Measurements from ENCODE around the gene PLEKHH1.
"Not testable (repeated sequence)": the region's sequence is repeated elsewhere in the genome, so short reads cannot be mapped to it uniquely, and the experiment has no call there.

The PLEKHH1 gene

DNA sequence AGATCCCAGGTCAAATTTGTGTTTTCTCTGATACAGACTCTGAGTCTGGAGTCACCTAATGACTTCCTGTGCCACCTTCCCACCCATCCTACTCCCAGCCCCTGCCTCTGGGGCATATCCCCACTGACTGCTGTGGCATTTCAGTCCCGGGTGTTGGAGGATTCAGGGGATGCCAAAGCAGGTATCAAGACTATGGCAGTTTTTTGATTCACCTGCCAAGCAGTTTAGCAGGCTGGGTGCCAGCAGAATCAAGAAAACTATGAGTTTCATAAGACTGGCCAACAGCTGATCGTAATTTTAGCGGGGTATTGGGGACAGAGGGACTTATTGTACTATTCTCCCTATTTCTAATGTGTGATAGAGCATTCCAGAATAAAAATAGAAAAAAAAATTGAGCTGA lies 4.6 kb downstream of the PLEKHH1 start:
- DNase-seq (ENCODE audit: insufficient read length) (no peak), FAIRE-seq (no peak)

GRCh38 chr14:67538501-67538900 lies 5.4 kb downstream of the PLEKHH1 start:
- DNase-seq (ENCODE audit: insufficient read length) (no peak), FAIRE-seq (no peak)
- no peak for TF ChIP-seq TAF1 (IDR thresholded peaks at IDR 0.05; ENCODE audit: borderline replicate concordance, low read depth, low read length)
- TF ChIP-seq POLR2AphosphoS5 (IDR thresholded peaks at IDR 0.05; ENCODE audit: low read depth, low read length) = no peak
- no peak for TF ChIP-seq POLR2A (IDR thresholded peaks at IDR 0.05; ENCODE audit: low read depth, low read length)

More for the DNA sequence above, 4.6 kb downstream of the PLEKHH1 start:
- TF ChIP-seq POLR2A (IDR thresholded peaks at IDR 0.05; ENCODE audit: low read depth, low read length) = no peak
- no peak for TF ChIP-seq POLR2AphosphoS5 (IDR thresholded peaks at IDR 0.05; ENCODE audit: low read depth, low read length)
- no peak for TF ChIP-seq TAF1 (IDR thresholded peaks at IDR 0.05; ENCODE audit: borderline replicate concordance, low read depth, low read length)

- TF ChIP-seq TAF1 (IDR thresholded peaks at IDR 0.05; ENCODE audit: borderline replicate concordance, low read depth, low read length) = no peak
- TF ChIP-seq POLR2AphosphoS5 (IDR thresholded peaks at IDR 0.05; ENCODE audit: low read depth, low read length) = no peak
- no peak for TF ChIP-seq POLR2A (IDR thresholded peaks at IDR 0.05; ENCODE audit: low read depth, low read length)
- FAIRE-seq (no peak), DNase-seq (ENCODE audit: insufficient read length) (no peak)
Observed at GRCh38 chr14:67539116-67539515, 6.0 kb downstream of the PLEKHH1 start.

DNA sequence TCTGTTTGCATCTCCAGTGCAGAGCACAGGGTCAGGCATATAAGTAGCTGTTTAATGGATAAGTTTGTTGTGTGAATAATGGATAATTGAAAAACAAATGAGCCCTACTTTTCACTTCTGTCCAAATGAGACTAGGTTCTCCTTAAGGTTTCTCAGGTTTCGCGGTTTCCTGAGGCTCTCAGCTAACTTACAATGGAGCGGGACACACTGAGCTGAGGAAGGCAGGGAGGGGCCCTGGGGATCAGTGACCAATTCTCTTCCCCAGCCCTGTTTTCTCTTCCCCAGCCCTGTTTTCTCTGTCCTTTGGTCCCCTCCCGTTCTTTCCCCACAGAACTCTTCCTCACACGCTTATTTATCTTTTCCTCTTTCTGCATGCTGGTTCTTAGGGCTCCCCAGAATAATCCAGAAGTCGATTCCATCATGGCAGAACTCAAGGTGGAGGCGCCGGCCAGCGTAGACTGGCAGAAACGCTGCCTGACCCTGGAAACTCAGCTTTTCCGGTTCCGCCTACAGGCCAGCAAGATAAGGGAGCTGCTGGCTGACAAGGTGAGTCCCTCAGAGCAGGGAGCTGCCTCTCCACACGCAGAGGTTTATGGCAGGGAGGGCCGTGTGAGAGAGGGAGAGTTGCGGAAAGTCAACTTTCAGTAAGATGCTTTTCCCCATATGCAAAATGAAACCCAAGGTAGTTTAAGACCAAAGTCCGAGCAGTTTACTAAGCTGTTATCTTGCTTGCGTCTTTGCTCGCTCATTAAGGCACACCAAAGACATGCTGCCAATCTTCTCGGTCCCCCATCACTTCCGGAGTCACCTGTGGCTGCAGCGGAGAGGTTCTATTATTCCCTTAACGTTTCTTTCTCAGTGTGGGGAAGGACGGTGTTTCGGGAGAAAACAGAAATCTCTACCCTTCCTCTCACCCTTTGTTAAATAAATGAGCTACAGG lies 8.6 kb downstream of the PLEKHH1 start:
- DNase-seq (ENCODE audit: insufficient read length) (no peak), FAIRE-seq (no peak)
- TF ChIP-seq POLR2AphosphoS5 (IDR thresholded peaks at IDR 0.05; ENCODE audit: low read depth, low read length) = no peak
- no peak for TF ChIP-seq POLR2A (IDR thresholded peaks at IDR 0.05; ENCODE audit: low read depth, low read length)
- no peak for TF ChIP-seq TAF1 (IDR thresholded peaks at IDR 0.05; ENCODE audit: borderline replicate concordance, low read depth, low read length)

DNA sequence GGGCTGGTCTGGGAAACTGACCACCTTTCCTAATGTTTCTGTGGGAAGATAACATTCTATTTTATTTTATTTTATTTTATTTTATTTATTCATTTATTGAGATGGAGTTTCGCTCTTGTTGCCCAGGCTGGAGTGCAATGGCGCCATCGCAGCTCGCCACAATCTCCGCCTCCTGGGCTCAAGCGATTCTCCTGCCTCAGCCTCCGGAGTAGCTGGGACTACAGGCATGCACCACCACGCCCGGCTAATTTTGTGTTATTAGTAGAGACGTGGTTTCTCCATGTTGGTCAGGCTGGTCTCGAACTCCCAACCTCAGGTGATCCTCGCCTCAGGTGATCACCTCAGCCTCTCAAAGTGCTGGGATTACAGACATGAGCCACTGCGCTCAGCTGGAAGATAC lies 9.5 kb downstream of the PLEKHH1 start:
- DNase-seq (ENCODE audit: insufficient read length); FAIRE-seq: not testable (repeated sequence)

DNA sequence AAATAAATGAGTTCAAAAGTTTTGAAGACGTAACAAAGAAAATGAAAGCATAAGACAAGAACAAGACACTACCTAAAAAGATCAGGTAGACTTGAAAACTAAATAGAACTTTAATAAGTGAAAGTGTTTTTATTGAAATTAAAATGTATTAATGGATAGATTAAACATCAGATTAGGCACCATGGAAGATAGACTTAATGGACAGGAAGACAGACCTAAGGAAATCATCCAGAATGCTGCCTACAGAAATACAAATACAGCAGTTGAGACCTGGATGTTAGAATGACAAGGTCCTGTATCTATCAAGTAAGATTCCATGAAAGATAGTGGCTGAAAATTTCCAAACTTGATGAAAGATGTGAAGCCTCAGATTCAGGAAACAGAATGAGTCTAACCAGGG lies 11.5 kb downstream of the PLEKHH1 start:
- FAIRE-seq (no peak), DNase-seq (ENCODE audit: insufficient read length) (no peak)
- TF ChIP-seq TAF1 (IDR thresholded peaks at IDR 0.05; ENCODE audit: borderline replicate concordance, low read depth, low read length) = no peak
- no peak for TF ChIP-seq POLR2AphosphoS5 (IDR thresholded peaks at IDR 0.05; ENCODE audit: low read depth, low read length)
- no peak for TF ChIP-seq POLR2A (IDR thresholded peaks at IDR 0.05; ENCODE audit: low read depth, low read length)

- TF ChIP-seq TAF1 (IDR thresholded peaks at IDR 0.05; ENCODE audit: borderline replicate concordance, low read depth, low read length) (no peak), POLR2A (IDR thresholded peaks at IDR 0.05; ENCODE audit: low read depth, low read length) (no peak)
- no peak for FAIRE-seq
- no peak for DNase-seq (ENCODE audit: insufficient read length)
Observed at GRCh38 chr14:67547224-67547780, 14.2 kb downstream of the PLEKHH1 start.

- no peak for DNase-seq (ENCODE audit: insufficient read length)
- FAIRE-seq = no peak
- TF ChIP-seq TAF1 (IDR thresholded peaks at IDR 0.05; ENCODE audit: borderline replicate concordance, low read depth, low read length) = no peak
- no peak for TF ChIP-seq POLR2A (IDR thresholded peaks at IDR 0.05; ENCODE audit: low read depth, low read length)
- no peak for TF ChIP-seq POLR2AphosphoS5 (IDR thresholded peaks at IDR 0.05; ENCODE audit: low read depth, low read length)
Observed at GRCh38 chr14:67549734-67550133, 16.6 kb downstream of the PLEKHH1 start.

- FAIRE-seq (no peak), DNase-seq (ENCODE audit: insufficient read length) (no peak)
- TF ChIP-seq TAF1 (IDR thresholded peaks at IDR 0.05; ENCODE audit: borderline replicate concordance, low read depth, low read length) (no peak), POLR2AphosphoS5 (IDR thresholded peaks at IDR 0.05; ENCODE audit: low read depth, low read length) (no peak), POLR2A (IDR thresholded peaks at IDR 0.05; ENCODE audit: low read depth, low read length) (no peak)
Observed at GRCh38 chr14:67551123-67551522, 18.0 kb downstream of the PLEKHH1 start.

- TF ChIP-seq POLR2A (IDR thresholded peaks at IDR 0.05; ENCODE audit: low read depth, low read length) (no peak), TAF1 (IDR thresholded peaks at IDR 0.05; ENCODE audit: borderline replicate concordance, low read depth, low read length) (no peak), POLR2AphosphoS5 (IDR thresholded peaks at IDR 0.05; ENCODE audit: low read depth, low read length) (no peak)
- FAIRE-seq (no peak), DNase-seq (ENCODE audit: insufficient read length) (no peak)
Observed at GRCh38 chr14:67551940-67552339, 18.9 kb downstream of the PLEKHH1 start.

GRCh38 chr14:67553547-67553946 lies 20.5 kb downstream of the PLEKHH1 start:
- no peak for TF ChIP-seq POLR2A (IDR thresholded peaks at IDR 0.05; ENCODE audit: low read depth, low read length)
- FAIRE-seq = no peak
- DNase-seq (ENCODE audit: insufficient read length) = no peak

DNA sequence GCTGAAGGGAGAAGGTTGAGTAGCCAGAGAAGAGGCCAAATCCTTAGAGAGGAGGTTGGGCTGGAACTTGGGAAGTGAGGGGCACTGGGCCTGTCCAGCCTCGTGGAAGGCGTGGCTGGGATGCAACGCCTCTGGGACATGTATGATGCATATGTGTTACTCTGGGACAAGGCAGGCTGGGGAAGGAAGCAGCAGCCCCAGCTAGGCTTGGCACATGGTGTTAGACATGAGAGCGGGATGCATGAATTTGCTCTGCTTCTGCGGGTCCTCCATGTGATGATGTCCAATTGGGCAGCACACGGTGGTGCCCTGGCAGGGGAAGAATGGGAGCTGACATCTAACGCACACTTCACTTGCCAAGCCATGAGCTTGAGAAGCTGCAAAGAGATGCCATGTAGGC lies 21.3 kb downstream of the PLEKHH1 start:
- no peak for TF ChIP-seq POLR2AphosphoS5 (IDR thresholded peaks at IDR 0.05; ENCODE audit: low read depth, low read length)
- no peak for TF ChIP-seq POLR2A (IDR thresholded peaks at IDR 0.05; ENCODE audit: low read depth, low read length)
- TF ChIP-seq TAF1 (IDR thresholded peaks at IDR 0.05; ENCODE audit: borderline replicate concordance, low read depth, low read length) = no peak
- DNase-seq (ENCODE audit: insufficient read length) (no peak), FAIRE-seq (no peak)
